HG02840 (cell line): ENCODE data around the gene CLIC4.
"Not testable (repeated sequence)": the region's sequence is repeated elsewhere in the genome, so short reads cannot be mapped to it uniquely, and the experiment has no call there.

Source experiments
- ATAC-seq: cut with Tn5 transposase; IDR thresholded peaks from one replicate; pipeline ENCODE4 v1.9.1; 2021; ENCODE audit warnings: mild to moderate bottlenecking, moderate library complexity, moderate number of reproducible peaks; ENCODE audit not compliant: unreplicated experiment, low FRiP score

The CLIC4 gene

DNA sequence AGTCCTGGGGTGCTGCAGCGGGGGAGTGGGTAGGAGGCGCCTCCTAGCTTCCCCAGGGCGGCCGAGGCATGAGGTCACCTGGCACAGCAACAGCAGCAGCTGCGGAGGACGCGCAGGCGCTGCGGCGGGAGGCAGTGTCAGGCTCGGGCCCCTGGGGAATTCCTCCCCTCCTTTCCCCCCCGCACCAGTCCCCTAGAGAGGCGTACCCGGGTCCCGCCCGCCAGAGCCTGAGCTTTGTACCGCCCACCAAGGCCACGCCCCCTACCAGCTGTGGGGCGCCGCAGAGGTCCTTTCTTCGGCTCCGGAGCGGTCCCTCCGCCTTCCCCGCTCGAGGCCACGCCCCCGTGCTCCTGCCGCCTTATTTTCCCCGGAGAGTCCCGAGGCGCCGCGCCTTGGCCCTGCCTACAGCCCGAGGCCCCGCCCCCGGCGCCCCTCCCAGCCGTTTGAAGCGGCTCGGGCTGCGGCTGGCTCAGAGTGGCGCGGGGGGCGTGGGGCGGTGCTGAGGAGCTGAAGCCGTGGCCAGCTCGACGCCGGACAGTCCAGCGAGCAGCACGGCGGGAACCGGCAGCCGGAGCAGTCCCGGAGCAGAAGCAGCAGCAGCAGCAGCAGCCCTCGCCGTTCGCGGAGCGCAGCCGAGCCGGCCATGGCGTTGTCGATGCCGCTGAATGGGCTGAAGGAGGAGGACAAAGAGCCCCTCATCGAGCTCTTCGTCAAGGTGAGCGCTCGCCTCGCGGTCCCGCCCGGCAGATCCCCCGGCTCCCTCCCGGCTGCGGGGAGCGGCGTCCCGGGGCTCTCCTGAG, at the start of gene CLIC4:
CLIC4 (plus strand) TSS at position 537 of the 800 bp plus-strand sequence; CDS start at position 644, 107 bp downstream.
- ATAC-seq: peak; percentile 69

DNA sequence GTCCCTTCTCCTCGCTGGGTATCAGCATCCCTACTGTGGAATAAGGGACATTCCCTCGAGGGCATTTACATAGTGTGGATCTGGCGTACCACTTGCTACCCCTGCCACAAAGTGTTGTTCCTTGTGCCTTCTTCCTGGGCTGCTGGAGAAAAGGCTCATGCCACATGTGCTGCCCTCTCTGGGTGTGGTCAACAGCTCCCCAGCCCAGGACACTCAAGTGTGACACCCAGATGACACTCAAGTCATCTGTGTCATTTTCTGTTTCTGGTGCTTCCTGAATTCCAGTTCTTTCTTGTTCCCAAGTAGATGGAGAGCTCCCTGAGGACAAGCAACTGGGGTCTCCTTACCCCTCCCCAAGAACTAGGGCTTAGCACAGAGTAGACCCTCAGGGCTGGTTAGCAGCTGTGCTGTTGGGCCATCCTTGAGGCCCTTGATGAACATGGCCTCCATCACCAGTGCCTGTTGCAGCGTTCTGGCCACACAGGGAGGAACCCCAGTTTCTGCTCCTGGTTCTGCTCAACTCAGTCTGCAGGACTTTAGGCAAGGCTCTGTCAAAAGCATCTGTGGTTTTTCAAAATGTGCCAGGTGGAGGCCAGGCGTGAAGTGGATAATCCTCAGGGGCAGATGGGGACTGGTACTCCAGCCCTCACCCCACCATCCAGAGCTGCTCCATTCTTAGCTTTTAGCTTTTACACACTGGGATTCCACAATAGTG, 49.0 kb upstream of the CLIC4 start:
- ATAC-seq: no peak

GRCh38 chr1:24696756-24697330, 48.4 kb upstream of the CLIC4 start:
- no peak for ATAC-seq

- not testable (repeated sequence) for ATAC-seq
Observed at GRCh38 chr1:24697453-24698001, 47.7 kb upstream of the CLIC4 start.

GRCh38 chr1:24698326-24698725, 46.9 kb upstream of the CLIC4 start:
- not testable (repeated sequence) for ATAC-seq

DNA sequence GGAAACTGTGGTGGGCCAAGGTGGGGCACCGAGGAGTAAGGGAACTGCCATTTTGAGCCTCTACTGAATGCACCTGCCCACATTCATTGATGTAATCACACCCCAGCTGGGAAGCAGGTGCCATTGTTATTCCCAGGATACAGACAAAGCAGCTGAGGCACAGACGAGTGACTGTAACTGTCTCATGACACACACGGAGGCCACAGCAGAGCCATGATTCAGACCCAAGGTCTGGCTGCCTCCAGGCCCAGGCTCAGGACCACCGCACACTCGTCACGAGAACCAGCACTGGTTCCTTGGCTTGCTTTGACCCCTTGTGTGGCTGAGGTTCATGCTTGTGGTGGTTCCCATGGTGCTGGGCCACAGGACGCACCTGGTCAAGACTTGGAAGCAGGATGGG, 45.6 kb upstream of the CLIC4 start:
- ATAC-seq: no peak

- no peak for ATAC-seq
Observed at GRCh38 chr1:24702511-24703293, 42.5 kb upstream of the CLIC4 start.

- ATAC-seq: no peak
Observed at GRCh38 chr1:24704411-24705259, 40.6 kb upstream of the CLIC4 start.

GRCh38 chr1:24705260-24706073, 39.8 kb upstream of the CLIC4 start:
- no peak for ATAC-seq

DNA sequence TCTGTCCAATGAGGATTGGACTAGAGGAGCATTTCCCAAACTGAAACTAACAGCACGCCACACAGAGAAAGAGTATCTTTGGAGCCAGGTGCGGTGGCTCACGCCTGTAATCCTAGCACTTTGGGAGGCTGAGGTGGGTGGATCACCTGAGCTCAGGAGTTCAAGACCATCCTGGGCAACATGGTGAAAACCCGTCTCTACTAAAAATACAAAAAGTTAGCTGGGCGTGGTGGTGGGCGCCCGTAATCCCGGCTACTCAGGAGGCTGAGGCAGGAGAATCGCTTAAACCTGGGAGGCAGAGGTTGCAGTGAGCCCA, 39.2 kb upstream of the CLIC4 start:
- not testable (repeated sequence) for ATAC-seq

GRCh38 chr1:24707687-24708086, 37.6 kb upstream of the CLIC4 start:
- ATAC-seq: no peak

DNA sequence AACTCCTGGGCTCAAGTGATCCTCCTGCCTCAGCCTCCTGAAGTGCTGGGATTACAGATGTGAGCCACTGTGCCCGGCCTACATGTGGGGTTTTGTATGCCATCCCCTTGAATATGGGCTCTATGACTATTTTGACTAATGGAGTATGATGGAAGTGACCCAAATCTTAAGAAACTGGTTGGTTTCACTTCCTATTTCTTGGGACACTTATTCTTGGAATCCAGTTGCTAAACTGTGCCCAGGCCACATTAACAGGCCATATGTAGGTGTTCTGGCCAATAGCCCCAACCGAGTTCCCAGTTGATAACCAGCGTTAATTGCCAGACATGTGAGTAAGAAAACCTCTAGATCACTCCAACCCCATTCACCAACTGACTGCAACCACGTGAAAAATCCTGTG, 36.3 kb upstream of the CLIC4 start:
- ATAC-seq: no peak

DNA sequence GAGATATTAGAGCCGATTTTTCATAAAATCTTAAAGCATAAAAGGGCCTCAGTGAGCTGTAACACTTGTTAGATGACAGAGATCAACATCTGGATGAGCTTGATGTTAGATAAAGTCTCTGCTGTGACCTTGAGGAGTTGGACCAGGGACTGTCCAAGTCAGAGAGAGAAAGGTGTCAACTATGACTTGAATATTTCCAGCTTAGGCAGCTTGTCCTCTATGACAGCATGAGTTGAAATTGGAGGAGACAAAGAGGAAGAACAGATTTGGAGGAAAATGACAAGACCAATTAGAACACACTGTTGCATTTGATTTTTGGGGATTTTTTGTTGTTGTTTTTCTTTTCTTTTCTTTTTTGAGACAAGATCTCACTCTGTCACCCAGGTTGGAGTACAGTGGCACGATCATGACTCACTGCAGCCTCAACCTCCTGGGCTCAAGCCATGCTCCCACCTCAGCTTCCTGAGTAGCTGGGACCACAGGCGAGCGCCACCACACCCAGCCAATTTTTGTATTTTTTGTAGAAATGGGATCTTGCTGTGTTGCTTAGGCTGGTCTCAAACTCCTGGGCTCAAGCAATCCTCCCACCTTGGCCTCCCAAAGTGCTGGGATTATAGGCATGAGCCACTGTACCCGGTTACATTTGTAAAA, 35.3 kb upstream of the CLIC4 start:
- no peak for ATAC-seq

- no peak for ATAC-seq
Observed at GRCh38 chr1:24711329-24711728, 33.9 kb upstream of the CLIC4 start.

DNA sequence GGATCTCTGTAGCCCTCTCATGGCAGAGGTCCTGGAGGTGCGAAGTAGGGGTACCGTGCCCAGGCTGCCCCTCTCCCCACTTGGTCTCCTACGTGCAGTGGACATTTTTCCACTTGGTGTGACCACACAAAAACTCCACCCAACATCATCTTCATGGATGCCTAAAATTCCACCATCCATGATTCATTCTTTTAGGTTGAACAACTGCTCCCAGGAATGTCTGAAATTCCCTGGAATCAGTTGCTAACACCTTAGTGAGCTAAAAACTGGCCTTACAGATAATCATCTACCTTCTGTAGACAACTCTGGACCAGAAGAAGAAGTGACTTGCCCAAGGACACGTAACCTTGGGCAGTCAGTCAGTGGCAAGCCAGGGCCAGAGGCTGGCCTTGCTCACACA, 32.1 kb upstream of the CLIC4 start:
- no peak for ATAC-seq

DNA sequence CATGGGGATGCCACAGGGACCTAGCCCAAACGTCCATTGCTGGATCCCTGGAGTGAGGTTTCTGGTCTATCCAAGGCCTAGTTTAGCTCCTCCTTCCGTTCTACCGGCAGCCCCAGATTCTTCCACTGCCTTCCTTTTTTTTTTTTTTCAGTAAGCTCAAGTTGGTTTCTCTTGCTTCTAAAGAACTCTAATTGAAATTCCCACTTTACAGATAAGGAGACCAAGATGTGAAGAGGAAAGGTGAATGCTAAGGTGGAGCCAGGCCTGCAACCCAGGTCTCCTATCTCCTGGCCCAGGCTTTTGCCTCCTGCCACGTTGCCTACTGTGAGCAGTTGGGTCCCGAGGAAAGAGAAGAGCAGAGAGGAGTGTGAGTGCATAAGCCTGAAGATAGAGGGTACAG, 31.5 kb upstream of the CLIC4 start:
- ATAC-seq: no peak

DNA sequence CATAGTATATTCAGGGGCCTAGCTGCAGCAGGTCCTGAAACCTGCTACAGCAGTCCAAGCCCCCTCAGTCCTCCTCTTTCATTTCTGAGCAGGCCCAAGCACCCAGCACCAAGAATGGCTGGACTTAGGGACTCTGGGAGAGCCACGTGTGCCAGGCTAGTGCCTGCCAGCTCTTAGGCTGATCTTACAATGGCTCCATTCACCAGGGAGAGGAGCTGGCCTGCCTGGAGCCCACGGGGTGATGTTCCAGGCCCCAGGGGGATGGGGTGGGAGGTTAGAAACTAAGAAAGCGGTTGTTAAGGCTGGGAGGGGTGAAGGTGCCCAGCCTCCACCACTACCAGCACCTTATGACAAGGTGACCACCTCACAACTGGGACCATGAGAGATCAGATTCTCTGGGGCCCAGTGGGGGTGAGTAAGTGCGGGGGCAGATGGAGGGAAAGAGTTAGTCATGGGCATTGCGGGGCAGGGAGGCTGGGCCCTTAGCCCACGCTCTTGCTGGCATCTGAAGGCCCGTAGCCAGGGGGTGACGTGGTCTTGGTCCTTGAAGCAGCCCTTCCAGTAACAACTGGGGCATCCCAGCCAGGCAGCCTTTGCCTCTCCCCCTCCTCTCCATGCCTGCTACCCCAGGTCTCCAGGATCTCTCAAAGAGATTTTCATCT, 30.3 kb upstream of the CLIC4 start:
- no peak for ATAC-seq

- ATAC-seq: no peak
Observed at GRCh38 chr1:24715658-24716057, 29.6 kb upstream of the CLIC4 start.
